ENCODE data around the gene C16orf74. TPM values are rescaled to one million over a fixed set of nuclear protein-coding genes. Genes with fewer than 3 reads are reported as not detected.
A peak's percentile ranks its signal among the peaks of the same experiment; 100 is the strongest.

The C16orf74 gene
- total and polyA plus RNA-seq, 8 donors = 0.37 to 1.3 (median 0.72) TPM

DNA sequence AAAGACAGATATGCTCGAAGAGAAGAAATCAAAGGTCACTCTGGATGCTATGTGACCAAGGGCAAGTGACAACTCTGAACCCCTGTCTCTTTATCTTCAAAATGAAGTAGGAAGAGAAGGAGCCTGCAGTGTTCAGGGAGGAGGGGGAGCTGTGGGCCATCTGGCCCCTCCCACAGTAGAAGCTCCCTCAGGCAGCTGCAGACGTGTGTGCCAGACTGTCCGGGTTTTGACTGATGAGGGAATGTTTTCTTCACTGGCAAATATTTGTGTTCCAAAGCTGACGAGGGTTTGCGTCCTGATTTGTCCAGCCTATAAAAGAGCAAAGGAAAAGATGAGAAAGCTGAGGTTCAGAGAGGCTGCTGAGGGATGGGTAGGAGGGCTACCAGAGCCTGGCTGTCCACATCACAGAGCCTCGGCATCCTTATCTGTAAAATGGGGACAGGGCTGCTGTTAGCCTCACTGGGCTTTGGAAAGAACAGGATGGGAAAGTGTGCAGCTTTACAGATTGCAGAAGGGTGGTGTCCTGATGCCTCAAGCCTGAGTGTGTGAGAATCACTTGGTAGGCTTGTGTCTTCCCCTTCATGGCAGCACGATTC lies 60.3 kb downstream of the C16orf74 start:
- 20 to 21% methylated on average over 7 of the region's 7 CpGs for WGBS, 2 donors
- intact Hi-C loops (cut with DNase I) = no loop called here
- ATAC-seq (peak in 1 of 4 donors; percentile 9), DNase-seq (peak in 1 of 6 donors; percentile 22), FAIRE-seq (no peak)
- H3K9me3 ChIP-seq = no peaks in the 10 kb centered on the region
- no peak overlapping the region for H3K4me3 ChIP-seq
- no peaks in the 10 kb centered on the region for H3K36me3 ChIP-seq
- no peak overlapping the region for H3K27ac ChIP-seq
- H3K4me1 ChIP-seq = peaks cover 5 to 7% (median 7%) of the 10 kb centered on the region in 3 donors
- H3K27me3 ChIP-seq = no peaks in the 10 kb centered on the region
- TF ChIP-seq, protein P1, sequence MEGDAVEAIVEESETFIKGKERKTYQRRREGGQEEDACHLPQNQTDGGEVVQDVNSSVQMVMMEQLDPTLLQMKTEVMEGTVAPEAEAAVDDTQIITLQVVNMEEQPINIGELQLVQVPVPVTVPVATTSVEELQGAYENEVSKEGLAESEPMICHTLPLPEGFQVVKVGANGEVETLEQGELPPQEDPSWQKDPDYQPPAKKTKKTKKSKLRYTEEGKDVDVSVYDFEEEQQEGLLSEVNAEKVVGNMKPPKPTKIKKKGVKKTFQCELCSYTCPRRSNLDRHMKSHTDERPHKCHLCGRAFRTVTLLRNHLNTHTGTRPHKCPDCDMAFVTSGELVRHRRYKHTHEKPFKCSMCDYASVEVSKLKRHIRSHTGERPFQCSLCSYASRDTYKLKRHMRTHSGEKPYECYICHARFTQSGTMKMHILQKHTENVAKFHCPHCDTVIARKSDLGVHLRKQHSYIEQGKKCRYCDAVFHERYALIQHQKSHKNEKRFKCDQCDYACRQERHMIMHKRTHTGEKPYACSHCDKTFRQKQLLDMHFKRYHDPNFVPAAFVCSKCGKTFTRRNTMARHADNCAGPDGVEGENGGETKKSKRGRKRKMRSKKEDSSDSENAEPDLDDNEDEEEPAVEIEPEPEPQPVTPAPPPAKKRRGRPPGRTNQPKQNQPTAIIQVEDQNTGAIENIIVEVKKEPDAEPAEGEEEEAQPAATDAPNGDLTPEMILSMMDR (IDR thresholded peaks at IDR 0.05) = no peak

GRCh38 chr16:85689950-85690320 lies 61.0 kb downstream of the C16orf74 start:
- peaks cover 5 to 7% (median 7%) of the 10 kb centered on the region in 3 donors for H3K4me1 ChIP-seq
- ATAC-seq = no peak
- WGBS, 2 donors = 42 to 43% methylated on average over 9 of the region's 9 CpGs
- peak in 1 of 6 donors; percentile 19 for DNase-seq
- no peak overlapping the region for H3K27ac ChIP-seq
- no peak overlapping the region for H3K4me3 ChIP-seq
- no peaks in the 10 kb centered on the region for H3K27me3 ChIP-seq
- TF ChIP-seq, protein P1 (IDR thresholded peaks at IDR 0.05) = no peak
- intact Hi-C loops (cut with DNase I) = no loop called here
- no peaks in the 10 kb centered on the region for H3K36me3 ChIP-seq
- H3K9me3 ChIP-seq = no peaks in the 10 kb centered on the region
- no peak for FAIRE-seq

- intact Hi-C loops (cut with DNase I) = no loop called here
- Histone ChIP-seq H3K27me3 (no peaks in the 10 kb centered on the region), H3K9me3 (no peaks in the 10 kb centered on the region), H3K4me3 (peak overlapping the region; percentile 31 to 74 (median 41)), H3K36me3 (no peaks in the 10 kb centered on the region), H3K27ac (no peak overlapping the region), H3K4me1 (peaks cover 5 to 7% (median 7%) of the 10 kb centered on the region in 3 donors)
- DNase-seq (peak in 2 of 6 donors; percentile 26 to 67), FAIRE-seq (no peak), ATAC-seq (peak; percentile 20 to 62 (median 46))
- WGBS, 2 donors = 9 to 10% methylated on average over 27 of the region's 27 CpGs
- TF ChIP-seq, protein P1 (IDR thresholded peaks at IDR 0.05) = no peak
These were observed 61.5 kb downstream of the C16orf74 start for GRCh38 chr16:85689285-85689949.

GRCh38 chr16:85688586-85689284 lies 62.2 kb downstream of the C16orf74 start, which contains the start of gene GINS2:
TSS of gene GINS2 (minus strand) at chr16:85688954. CDS start at chr16:85688898, 56 bp downstream.
- WGBS, 2 donors = 2 to 3% methylated on average over 61 to 86 of the region's 86 CpGs
- DNase-seq = peak; percentile 90 to 97 (median 93)
- TF ChIP-seq, protein P1 (IDR thresholded peaks at IDR 0.05) = no peak
- intact Hi-C loops (cut with DNase I) = no loop called here
- FAIRE-seq = no peak
- Histone ChIP-seq H3K4me1 (peaks cover 5 to 7% (median 7%) of the 10 kb centered on the region in 3 donors), H3K9me3 (no peaks in the 10 kb centered on the region), H3K27me3 (no peaks in the 10 kb centered on the region), H3K4me3 (peak within 1 kb of the TSS; percentile 31 to 74 (median 44)), H3K36me3 (no peaks in the 10 kb centered on the region), H3K27ac (no peak within 1 kb of the TSS)
- ATAC-seq = peak; percentile 98 to 99 (median 98)

Data from pancreas (tissue), 10 donors.